PC-3 (cell line): ENCODE results near the gene DCP2. TPM values are rescaled to one million over a fixed set of nuclear protein-coding genes. Genes with fewer than 3 reads are reported as not detected.

Source experiments
- ATAC-seq: fragments of 200-7000 bp; cut with Tn5 transposase; 2 replicates; pipeline ENCODE4 v1.9.1; 2020; ENCODE audit warnings: mild to moderate bottlenecking, moderate library complexity
- BruUV-seq: library from RNA; stranded (reverse); fragments of 400-500 nt; replicated peaks from 2 replicates; lab custom pipeline; 2021; lab: Mats Ljungman, UMichigan
- CTCF ChIA-PET: fragments of 300-600 bp; sonication (Branson Sonifier 250); formaldehyde crosslinking; loops from one replicate; lab custom pipeline; 2022; ENCODE audit warnings: antibody characterized with exemption; lab: Charles Lee
- POLR2A ChIA-PET: fragments of 300-600 bp; sonication (Branson Sonifier 250); formaldehyde crosslinking; loops from one replicate; lab custom pipeline; 2022; ENCODE audit warnings: antibody characterized with exemption; ENCODE audit not compliant: unreplicated experiment; lab: Charles Lee
- DNase-seq: peaks from one replicate; pipeline ENCODE4 v3.0.0-alpha.2; 2015
- H2AFZ ChIP-seq: fragments of 300-600 bp; sonication (generic); 2 replicates; pipeline ENCODE4 v1.6.0; 2016; ENCODE audit warnings: antibody characterized with exemption, low read length
- H3F3A ChIP-seq: fragments of 300-600 bp; sonication (generic); one replicate; pipeline ENCODE4 v1.6.0; 2017; ENCODE audit warnings: antibody characterized with exemption, low read length, control low read depth, mild to moderate bottlenecking; ENCODE audit not compliant: unreplicated experiment
- H3K27ac ChIP-seq: fragments of 300-600 bp; sonication (generic); 2 replicates; pipeline ENCODE4 v1.5.1; 2016; ENCODE audit warnings: mild to moderate bottlenecking, low read length
- H3K27me3 ChIP-seq: fragments of 300-600 bp; sonication (generic); 2 replicates; pipeline ENCODE4 v1.6.1; 2016; ENCODE audit warnings: low read length, mixed read lengths
- H3K36me3 ChIP-seq: fragments of 300-600 bp; sonication (generic); 2 replicates; pipeline ENCODE4 v1.6.1; 2016; ENCODE audit warnings: low read depth, mixed run types, low read length, mixed read lengths
- H3K4me1 ChIP-seq: fragments of 300-600 bp; sonication (generic); 2 replicates; pipeline ENCODE4 v1.5.1; 2016; ENCODE audit warnings: low read length; ENCODE audit not compliant: insufficient read depth
- H3K4me2 ChIP-seq: fragments of 300-600 bp; sonication (generic); 2 replicates; pipeline ENCODE4 v1.6.0; 2016; ENCODE audit warnings: low read length
- H3K4me3 ChIP-seq: fragments of 300-600 bp; sonication (generic); 2 replicates; pipeline ENCODE4 v1.5.1; 2016; ENCODE audit warnings: mild to moderate bottlenecking, low read length, mixed read lengths
- H3K79me2 ChIP-seq: fragments of 300-600 bp; sonication (generic); 2 replicates; pipeline ENCODE4 v1.6.1; 2017; ENCODE audit warnings: low read length, mixed read lengths
- H3K9ac ChIP-seq: fragments of 300-600 bp; sonication (generic); 2 replicates; pipeline ENCODE4 v1.6.0; 2016; ENCODE audit warnings: mild to moderate bottlenecking, low read length
- H3K9me2 ChIP-seq: fragments of 300-600 bp; sonication (generic); replicated peaks from 2 replicates; pipeline ENCODE4 v1.6.1; 2016; ENCODE audit warnings: mixed run types, low read length, mixed read lengths
- H3K9me3 ChIP-seq: fragments of 300-600 bp; sonication (generic); 2 replicates; pipeline ENCODE4 v1.6.1; 2016; ENCODE audit warnings: low read length, mixed read lengths
- H4K20me1 ChIP-seq: fragments of 300-600 bp; sonication (generic); 2 replicates; pipeline ENCODE4 v1.6.1; 2016; ENCODE audit warnings: low read length, mixed read lengths
- CTCF ChIP-seq: fragments of 300-600 bp; sonication (generic); conservative IDR thresholded peaks from 2 replicates; pipeline ENCODE4 v1.5.1; 2017; ENCODE audit warnings: antibody characterized with exemption, low read depth, mild to moderate bottlenecking, low read length
- EZH2 ChIP-seq: fragments of 300-600 bp; sonication (generic); IDR thresholded peaks from one replicate; pipeline ENCODE4 v1.6.1; 2017; ENCODE audit warnings: antibody characterized with exemption, mild to moderate bottlenecking, low read length; ENCODE audit not compliant: unreplicated experiment
- EZH2phosphoT487 ChIP-seq: fragments of 300-600 bp; sonication (generic); IDR thresholded peaks from 2 replicates; pipeline ENCODE4 v1.6.1; 2018; ENCODE audit warnings: mild to moderate bottlenecking, antibody characterized with exemption, low read length, borderline replicate concordance
- intact Hi-C: fragments of 100-400 bp; cut with micrococcal nuclease; formaldehyde crosslinking; loops from 2 replicates; pipeline ENCODE4 v1.9.0; 2023
- total RNA-seq: library from RNA; depleted of rRNA; stranded (reverse); fragments of >200 nt; gene quantifications from 2 replicates; pipeline ENCODE4 v1.2.3, GENCODE V29; 2014

The DCP2 gene
- total RNA-seq, 1 experiment from 2014 or later, result 33.6 TPM

DNA sequence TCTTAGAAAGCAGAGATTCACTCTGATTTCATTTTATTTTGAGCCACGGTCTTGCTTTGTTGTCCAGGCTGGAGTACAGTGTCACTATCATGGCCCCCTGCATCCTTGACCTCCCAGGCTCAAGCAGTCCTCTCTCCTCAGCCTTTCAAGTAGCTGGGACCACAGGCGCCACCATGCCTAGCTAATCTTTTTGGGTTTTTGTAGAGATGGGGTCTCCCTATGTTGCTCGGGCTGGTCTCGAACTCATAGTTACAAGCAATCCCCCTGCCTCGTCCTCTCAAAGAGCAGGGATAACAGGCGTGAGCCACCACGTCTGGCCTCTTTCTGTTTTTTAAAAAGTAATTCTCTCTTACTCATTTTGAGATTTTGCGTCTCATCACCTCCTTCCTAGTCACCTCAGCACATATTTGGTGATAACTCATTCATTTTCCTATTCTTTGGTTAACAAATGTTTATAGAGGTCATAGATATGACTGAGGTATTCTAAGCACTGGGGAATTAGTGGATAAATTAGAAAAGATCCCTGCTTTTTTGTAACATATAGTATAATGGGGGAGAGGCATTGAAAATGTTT, 10.8 kb upstream of the DCP2 start:
- ATAC-seq (no peak), DNase-seq (no peak)
- H3K27me3 ChIP-seq, result no peaks in the 10 kb centered on the region
- no peaks in the 10 kb centered on the region for H3K79me2 ChIP-seq
- no peaks in the 10 kb centered on the region for H3F3A ChIP-seq
- no TSS peak for BruUV-seq
- H2AFZ ChIP-seq, result no peak overlapping the region
- peaks cover 34% of the 10 kb centered on the region for H3K4me1 ChIP-seq
- ChIA-PET POLR2A (no interaction called here), CTCF (no interaction called here)
- H4K20me1 ChIP-seq, result no peaks in the 10 kb centered on the region
- H3K9me3 ChIP-seq, result no peaks in the 10 kb centered on the region
- TF ChIP-seq EZH2 (no peak), CTCF (no peak), EZH2phosphoT487 (no peak)
- intact Hi-C loops, result loop anchor here (10.0 kb wide), 1 partner anchor 191 kb away; no protein-coding TSS in a partner anchor
- no peak overlapping the region for H3K4me2 ChIP-seq
- no peaks in the 10 kb centered on the region for H3K36me3 ChIP-seq
- H3K27ac ChIP-seq, result no peak overlapping the region
- H3K9me2 ChIP-seq, result no peaks in the 10 kb centered on the region
- H3K9ac ChIP-seq, result no peak overlapping the region
- no peak overlapping the region for H3K4me3 ChIP-seq

DNA sequence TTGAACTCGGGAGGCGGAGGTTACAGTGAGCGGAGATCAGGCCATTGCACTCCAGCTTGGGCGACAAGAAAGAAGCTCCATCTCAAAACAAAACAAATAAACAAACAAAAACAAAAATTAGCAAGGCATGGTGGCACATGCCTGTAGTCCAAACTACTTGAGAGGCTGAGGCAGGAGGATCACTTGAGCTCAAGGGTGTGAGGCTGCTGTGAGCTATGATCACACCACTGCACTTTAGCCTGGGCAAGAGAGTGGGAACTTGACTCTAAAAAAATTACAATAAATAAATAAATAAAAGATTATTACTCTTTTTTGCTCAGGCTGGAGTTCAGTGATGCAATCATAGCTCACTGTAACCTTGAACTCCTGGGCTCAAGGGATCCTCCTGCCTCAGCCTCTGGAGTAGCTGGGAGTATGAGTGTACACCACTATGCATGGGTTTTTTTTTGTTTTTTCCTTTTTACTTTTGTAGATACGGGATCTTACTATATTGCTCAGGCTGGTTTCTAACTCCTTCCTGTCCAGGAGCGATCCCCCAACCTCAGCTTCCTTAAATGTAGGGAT, 9.0 kb upstream of the DCP2 start:
- Histone ChIP-seq H3K27me3 (no peaks in the 10 kb centered on the region), H3K4me1 (peaks cover 31% of the 10 kb centered on the region), H3K4me2 (no peak overlapping the region), H4K20me1 (no peaks in the 10 kb centered on the region), H3K79me2 (no peaks in the 10 kb centered on the region), H3K9me2 (no peaks in the 10 kb centered on the region), H3K4me3 (no peak overlapping the region), H3K27ac (no peak overlapping the region), H3K9ac (no peak overlapping the region), H2AFZ (0 out of 2 replicates have a peak overlapping the region, but pooled peaks have one; percentile 27), H3K36me3 (no peaks in the 10 kb centered on the region), H3K9me3 (no peaks in the 10 kb centered on the region), H3F3A (no peaks in the 10 kb centered on the region)
- CTCF ChIA-PET, result no interaction called here
- no TSS peak for BruUV-seq
- DNase-seq (no peak), ATAC-seq (no peak)
- POLR2A ChIA-PET, result no interaction called here
- intact Hi-C loops, result loop anchor here (10.0 kb wide), 1 partner anchor 193 kb away; no protein-coding TSS in a partner anchor
- no peak for TF ChIP-seq EZH2phosphoT487
- no peak for TF ChIP-seq EZH2
- TF ChIP-seq CTCF, result no peak
